ENCODE results near the gene TFF1.

TFF1 gene

GRCh38 chr21:42401154-42401553, 34.8 kb upstream of the TFF1 start:
- ATAC-seq = no peak
- TF ChIP-seq SNAI2 (CRISPR knock-in tag; IDR thresholded peaks at IDR 0.05) (no peak), ZNF70 (CRISPR knock-in tag; IDR thresholded peaks at IDR 0.05) (no peak), TCF4 (CRISPR knock-in tag; IDR thresholded peaks at IDR 0.05; ENCODE audit: borderline replicate concordance) (no peak), ZFP3 (CRISPR knock-in tag; IDR thresholded peaks at IDR 0.05) (no peak), ZNF8 (CRISPR knock-in tag; IDR thresholded peaks at IDR 0.05) (no peak), PPARA (CRISPR knock-in tag; IDR thresholded peaks at IDR 0.05; ENCODE audit: borderline replicate concordance) (no peak), ZFP30 (CRISPR knock-in tag; IDR thresholded peaks at IDR 0.05) (no peak), BACH2 (CRISPR knock-in tag; IDR thresholded peaks at IDR 0.05; ENCODE audit: borderline replicate concordance) (no peak)
- TF ChIP-seq, protein P1, sequence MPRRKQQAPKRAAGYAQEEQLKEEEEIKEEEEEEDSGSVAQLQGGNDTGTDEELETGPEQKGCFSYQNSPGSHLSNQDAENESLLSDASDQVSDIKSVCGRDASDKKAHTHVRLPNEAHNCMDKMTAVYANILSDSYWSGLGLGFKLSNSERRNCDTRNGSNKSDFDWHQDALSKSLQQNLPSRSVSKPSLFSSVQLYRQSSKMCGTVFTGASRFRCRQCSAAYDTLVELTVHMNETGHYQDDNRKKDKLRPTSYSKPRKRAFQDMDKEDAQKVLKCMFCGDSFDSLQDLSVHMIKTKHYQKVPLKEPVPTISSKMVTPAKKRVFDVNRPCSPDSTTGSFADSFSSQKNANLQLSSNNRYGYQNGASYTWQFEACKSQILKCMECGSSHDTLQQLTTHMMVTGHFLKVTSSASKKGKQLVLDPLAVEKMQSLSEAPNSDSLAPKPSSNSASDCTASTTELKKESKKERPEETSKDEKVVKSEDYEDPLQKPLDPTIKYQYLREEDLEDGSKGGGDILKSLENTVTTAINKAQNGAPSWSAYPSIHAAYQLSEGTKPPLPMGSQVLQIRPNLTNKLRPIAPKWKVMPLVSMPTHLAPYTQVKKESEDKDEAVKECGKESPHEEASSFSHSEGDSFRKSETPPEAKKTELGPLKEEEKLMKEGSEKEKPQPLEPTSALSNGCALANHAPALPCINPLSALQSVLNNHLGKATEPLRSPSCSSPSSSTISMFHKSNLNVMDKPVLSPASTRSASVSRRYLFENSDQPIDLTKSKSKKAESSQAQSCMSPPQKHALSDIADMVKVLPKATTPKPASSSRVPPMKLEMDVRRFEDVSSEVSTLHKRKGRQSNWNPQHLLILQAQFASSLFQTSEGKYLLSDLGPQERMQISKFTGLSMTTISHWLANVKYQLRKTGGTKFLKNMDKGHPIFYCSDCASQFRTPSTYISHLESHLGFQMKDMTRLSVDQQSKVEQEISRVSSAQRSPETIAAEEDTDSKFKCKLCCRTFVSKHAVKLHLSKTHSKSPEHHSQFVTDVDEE (CRISPR knock-in tag; IDR thresholded peaks at IDR 0.05) = no peak
- TF ChIP-seq, protein P2, sequence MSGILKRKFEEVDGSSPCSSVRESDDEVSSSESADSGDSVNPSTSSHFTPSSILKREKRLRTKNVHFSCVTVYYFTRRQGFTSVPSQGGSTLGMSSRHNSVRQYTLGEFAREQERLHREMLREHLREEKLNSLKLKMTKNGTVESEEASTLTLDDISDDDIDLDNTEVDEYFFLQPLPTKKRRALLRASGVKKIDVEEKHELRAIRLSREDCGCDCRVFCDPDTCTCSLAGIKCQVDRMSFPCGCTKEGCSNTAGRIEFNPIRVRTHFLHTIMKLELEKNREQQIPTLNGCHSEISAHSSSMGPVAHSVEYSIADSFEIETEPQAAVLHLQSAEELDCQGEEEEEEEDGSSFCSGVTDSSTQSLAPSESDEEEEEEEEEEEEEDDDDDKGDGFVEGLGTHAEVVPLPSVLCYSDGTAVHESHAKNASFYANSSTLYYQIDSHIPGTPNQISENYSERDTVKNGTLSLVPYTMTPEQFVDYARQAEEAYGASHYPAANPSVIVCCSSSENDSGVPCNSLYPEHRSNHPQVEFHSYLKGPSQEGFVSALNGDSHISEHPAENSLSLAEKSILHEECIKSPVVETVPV (CRISPR knock-in tag; IDR thresholded peaks at IDR 0.05) = no peak
- TF ChIP-seq, protein P3, sequence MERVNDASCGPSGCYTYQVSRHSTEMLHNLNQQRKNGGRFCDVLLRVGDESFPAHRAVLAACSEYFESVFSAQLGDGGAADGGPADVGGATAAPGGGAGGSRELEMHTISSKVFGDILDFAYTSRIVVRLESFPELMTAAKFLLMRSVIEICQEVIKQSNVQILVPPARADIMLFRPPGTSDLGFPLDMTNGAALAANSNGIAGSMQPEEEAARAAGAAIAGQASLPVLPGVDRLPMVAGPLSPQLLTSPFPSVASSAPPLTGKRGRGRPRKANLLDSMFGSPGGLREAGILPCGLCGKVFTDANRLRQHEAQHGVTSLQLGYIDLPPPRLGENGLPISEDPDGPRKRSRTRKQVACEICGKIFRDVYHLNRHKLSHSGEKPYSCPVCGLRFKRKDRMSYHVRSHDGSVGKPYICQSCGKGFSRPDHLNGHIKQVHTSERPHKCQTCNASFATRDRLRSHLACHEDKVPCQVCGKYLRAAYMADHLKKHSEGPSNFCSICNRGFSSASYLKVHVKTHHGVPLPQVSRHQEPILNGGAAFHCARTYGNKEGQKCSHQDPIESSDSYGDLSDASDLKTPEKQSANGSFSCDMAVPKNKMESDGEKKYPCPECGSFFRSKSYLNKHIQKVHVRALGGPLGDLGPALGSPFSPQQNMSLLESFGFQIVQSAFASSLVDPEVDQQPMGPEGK (CRISPR knock-in tag; IDR thresholded peaks at IDR 0.05; ENCODE audit: borderline replicate concordance) = no peak

GRCh38 chr21:42400525-42400924, 34.2 kb upstream of the TFF1 start:
- no peak for TF ChIP-seq BACH2 (CRISPR knock-in tag; IDR thresholded peaks at IDR 0.05; ENCODE audit: borderline replicate concordance)
- no peak for TF ChIP-seq ARNTL (CRISPR knock-in tag; IDR thresholded peaks at IDR 0.05; ENCODE audit: borderline replicate concordance, low read depth)
- no peak for TF ChIP-seq ZNF70 (CRISPR knock-in tag; IDR thresholded peaks at IDR 0.05)
- TF ChIP-seq CSDC2 (CRISPR knock-in tag; IDR thresholded peaks at IDR 0.05) = no peak
- TF ChIP-seq ZFP30 (CRISPR knock-in tag; IDR thresholded peaks at IDR 0.05) = no peak
- no peak for TF ChIP-seq OSR1 (CRISPR knock-in tag; IDR thresholded peaks at IDR 0.05)
- TF ChIP-seq ISL1 (CRISPR knock-in tag; IDR thresholded peaks at IDR 0.05) = no peak
- TF ChIP-seq ZNF565 (CRISPR knock-in tag; conservative IDR thresholded peaks at IDR 0.05; ENCODE audit: low read depth) = no peak
- ATAC-seq = no peak

- ATAC-seq = no peak
- TF ChIP-seq SNAI2 (CRISPR knock-in tag; IDR thresholded peaks at IDR 0.05) (no peak), BACH2 (CRISPR knock-in tag; IDR thresholded peaks at IDR 0.05; ENCODE audit: borderline replicate concordance) (no peak), ZC3H10 (CRISPR knock-in tag; IDR thresholded peaks at IDR 0.05) (no peak), ISL1 (CRISPR knock-in tag; IDR thresholded peaks at IDR 0.05) (no peak), TCF4 (CRISPR knock-in tag; IDR thresholded peaks at IDR 0.05; ENCODE audit: borderline replicate concordance) (no peak), ESRRG (CRISPR knock-in tag; IDR thresholded peaks at IDR 0.05) (no peak), RARB (CRISPR knock-in tag; IDR thresholded peaks at IDR 0.05) (no peak), CSDC2 (CRISPR knock-in tag; IDR thresholded peaks at IDR 0.05) (no peak), ARNTL (CRISPR knock-in tag; IDR thresholded peaks at IDR 0.05; ENCODE audit: borderline replicate concordance, low read depth) (no peak), ZNF8 (CRISPR knock-in tag; IDR thresholded peaks at IDR 0.05) (no peak), ZNF565 (CRISPR knock-in tag; conservative IDR thresholded peaks at IDR 0.05; ENCODE audit: low read depth) (no peak), GLIS3 (CRISPR knock-in tag; IDR thresholded peaks at IDR 0.05) (no peak)
- TF ChIP-seq, protein P1 (CRISPR knock-in tag; IDR thresholded peaks at IDR 0.05) = no peak
Observed at GRCh38 chr21:42398436-42399028, 32.2 kb upstream of the TFF1 start.

All from SK-N-SH treated with all-trans-retinoic acid at 6 μM for 48 hours (cell line).